ENCODE results near the gene TIMMDC1. TPM values are rescaled to one million over a fixed set of nuclear protein-coding genes. Genes with fewer than 3 reads are reported as not detected.

The TIMMDC1 gene
- total RNA-seq, 4 donors from 2014 or later, result 57.9 to 104 (median 75.7) TPM

GRCh38 chr3:119530456-119530855 lies 32.1 kb downstream of the TIMMDC1 start:
- Histone ChIP-seq H3K4me1 (no peaks in the 10 kb centered on the region), H3K9me3 (no peaks in the 10 kb centered on the region), H3K27me3 (no peaks in the 10 kb centered on the region), H3K27ac (no peak overlapping the region), H3K4me3 (no peak overlapping the region), H3K36me3 (peaks cover 0 to 8% (median 0%) of the 10 kb centered on the region in 3 donors)
- DNase-seq (ENCODE audit: low spot score in 2 of 2), result no peak
- TF ChIP-seq POLR2A (IDR thresholded peaks at IDR 0.05) (no peak), CTCF (IDR thresholded peaks at IDR 0.05) (no peak), EP300 (IDR thresholded peaks at IDR 0.05) (no peak)
- WGBS, 2 donors, result 71 to 72% methylated on average over 2 of the region's 2 CpGs

GRCh38 chr3:119531151-119531550 lies 32.8 kb downstream of the TIMMDC1 start:
- Histone ChIP-seq H3K36me3 (peaks cover 0 to 6% (median 0%) of the 10 kb centered on the region in 3 donors), H3K27ac (no peak overlapping the region), H3K4me3 (no peak overlapping the region), H3K4me1 (no peaks in the 10 kb centered on the region), H3K27me3 (no peaks in the 10 kb centered on the region), H3K9me3 (no peaks in the 10 kb centered on the region)
- no peak for DNase-seq (ENCODE audit: low spot score in 2 of 2)
- 66 to 74% methylated on average over 4 of the region's 4 CpGs for WGBS, 2 donors
- TF ChIP-seq POLR2A (IDR thresholded peaks at IDR 0.05) (no peak), EP300 (IDR thresholded peaks at IDR 0.05) (no peak), CTCF (IDR thresholded peaks at IDR 0.05) (no peak)

GRCh38 chr3:119534296-119534695 lies 35.9 kb downstream of the TIMMDC1 start:
- TF ChIP-seq EP300 (IDR thresholded peaks at IDR 0.05), result no peak
- no peak for TF ChIP-seq POLR2A (IDR thresholded peaks at IDR 0.05)
- TF ChIP-seq CTCF (IDR thresholded peaks at IDR 0.05), result no peak
- Histone ChIP-seq H3K4me1 (no peaks in the 10 kb centered on the region), H3K4me3 (no peak overlapping the region), H3K9me3 (no peaks in the 10 kb centered on the region), H3K36me3 (peaks cover 0 to 3% (median 0%) of the 10 kb centered on the region in 3 donors), H3K27me3 (no peaks in the 10 kb centered on the region), H3K27ac (no peak overlapping the region)
- 47 to 58% methylated on average over 1 of the region's 1 CpG for WGBS, 2 donors
- DNase-seq (ENCODE audit: low spot score in 2 of 2), result no peak

GRCh38 chr3:119536757-119537156 lies 38.4 kb downstream of the TIMMDC1 start:
- 95% methylated on average over 4 of the region's 4 CpGs for WGBS, 2 donors
- no peak for DNase-seq (ENCODE audit: low spot score in 2 of 2)
- Histone ChIP-seq H3K27ac (no peak overlapping the region), H3K27me3 (no peaks in the 10 kb centered on the region), H3K4me3 (no peak overlapping the region), H3K9me3 (no peaks in the 10 kb centered on the region), H3K4me1 (no peaks in the 10 kb centered on the region), H3K36me3 (no peaks in the 10 kb centered on the region)
- no peak for TF ChIP-seq EP300 (IDR thresholded peaks at IDR 0.05)
- TF ChIP-seq POLR2A (IDR thresholded peaks at IDR 0.05), result no peak
- no peak for TF ChIP-seq CTCF (IDR thresholded peaks at IDR 0.05)

- TF ChIP-seq EP300 (IDR thresholded peaks at IDR 0.05), result no peak
- no peak for TF ChIP-seq POLR2A (IDR thresholded peaks at IDR 0.05)
- no peak for TF ChIP-seq CTCF (IDR thresholded peaks at IDR 0.05)
- H3K36me3 ChIP-seq, result peaks cover 0 to 5% (median 0%) of the 10 kb centered on the region in 3 donors
These were observed 40.4 kb downstream of the TIMMDC1 start for GRCh38 chr3:119538772-119539171.

More at GRCh38 chr3:119538772-119539171, 40.4 kb downstream of the TIMMDC1 start:
- 90 to 94% methylated on average over 1 of the region's 1 CpG for WGBS, 2 donors
- no peak overlapping the region for H3K4me3 ChIP-seq
- H3K4me1 ChIP-seq, result no peaks in the 10 kb centered on the region
- no peak overlapping the region for H3K27ac ChIP-seq
- DNase-seq (ENCODE audit: low spot score in 2 of 2), result no peak
- no peaks in the 10 kb centered on the region for H3K9me3 ChIP-seq
- H3K27me3 ChIP-seq, result no peaks in the 10 kb centered on the region
